NCI-H1105 treated with DMSO at 0.1 percent for 48 hours (cell line): ENCODE results near the gene DSCAM.

Experiments used
- DNase-seq: peaks from one replicate; lab custom pipeline; 2025; lab: John Stamatoyannopoulos, UW

Gene DSCAM

DNA sequence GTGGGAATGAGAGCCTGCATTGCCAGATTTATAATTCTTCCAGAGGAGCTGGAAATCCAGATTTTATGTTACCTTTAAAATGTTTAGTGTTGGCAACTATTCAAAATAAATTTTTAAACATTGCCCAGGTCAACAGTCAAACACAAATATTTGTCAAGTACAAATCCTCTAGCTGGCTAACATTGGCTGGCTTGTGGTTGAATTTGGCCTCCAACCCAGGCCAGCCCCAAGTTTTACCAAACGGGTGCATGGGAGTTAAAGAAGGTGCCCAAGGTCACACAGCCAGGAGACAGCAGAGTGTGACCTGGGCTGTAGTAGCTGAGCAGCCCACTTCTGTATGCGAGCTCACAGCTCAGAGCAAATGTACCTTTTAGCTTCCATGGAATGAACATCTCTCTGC is 240.6 kb downstream of the DSCAM start:
- DNase-seq, result no peak

GRCh38 chr21:40605094-40605493 is 241.9 kb downstream of the DSCAM start:
- DNase-seq, result no peak

- no peak for DNase-seq
Observed at GRCh38 chr21:40603774-40604173, 243.2 kb downstream of the DSCAM start.

DNA sequence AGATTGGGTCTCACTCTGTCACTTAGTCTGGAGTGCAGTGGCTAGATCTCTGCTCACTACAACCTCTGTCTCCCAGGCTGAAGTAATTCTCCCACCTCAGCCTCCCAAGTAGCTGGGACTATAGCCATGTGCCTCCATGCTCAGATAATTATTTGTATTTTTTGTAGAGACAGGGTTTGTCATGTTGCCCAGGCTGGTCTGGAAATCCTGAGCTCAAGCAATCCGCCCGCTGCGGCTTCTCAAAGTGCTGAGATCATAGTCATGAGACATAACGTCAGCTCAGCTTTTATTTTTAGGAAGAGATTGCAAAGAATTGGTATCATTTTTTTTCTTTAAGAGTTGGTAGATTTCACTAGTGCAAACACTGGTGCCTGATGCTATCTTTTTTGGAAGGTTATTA is 244.9 kb downstream of the DSCAM start:
- DNase-seq, result no peak

DNA sequence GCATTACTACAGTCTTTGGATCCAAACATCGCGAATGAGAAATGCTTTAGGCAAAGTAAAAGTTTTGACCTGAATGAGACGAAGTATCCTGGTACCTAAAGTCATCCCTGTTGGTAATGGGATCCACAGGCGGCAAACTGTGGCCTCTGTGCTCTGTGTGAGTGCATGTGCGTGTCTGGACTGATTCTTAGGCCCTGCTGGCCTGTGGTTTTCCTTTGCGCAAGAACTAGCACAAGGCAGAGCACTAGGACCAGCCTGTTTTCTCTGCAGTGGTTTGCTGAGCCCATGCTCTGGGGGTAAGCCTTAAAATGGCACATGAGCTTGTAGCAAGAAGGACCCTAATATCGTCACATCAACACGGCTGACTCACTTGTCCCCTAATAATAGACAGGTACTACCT is 251.2 kb downstream of the DSCAM start:
- DNase-seq, result no peak

DNA sequence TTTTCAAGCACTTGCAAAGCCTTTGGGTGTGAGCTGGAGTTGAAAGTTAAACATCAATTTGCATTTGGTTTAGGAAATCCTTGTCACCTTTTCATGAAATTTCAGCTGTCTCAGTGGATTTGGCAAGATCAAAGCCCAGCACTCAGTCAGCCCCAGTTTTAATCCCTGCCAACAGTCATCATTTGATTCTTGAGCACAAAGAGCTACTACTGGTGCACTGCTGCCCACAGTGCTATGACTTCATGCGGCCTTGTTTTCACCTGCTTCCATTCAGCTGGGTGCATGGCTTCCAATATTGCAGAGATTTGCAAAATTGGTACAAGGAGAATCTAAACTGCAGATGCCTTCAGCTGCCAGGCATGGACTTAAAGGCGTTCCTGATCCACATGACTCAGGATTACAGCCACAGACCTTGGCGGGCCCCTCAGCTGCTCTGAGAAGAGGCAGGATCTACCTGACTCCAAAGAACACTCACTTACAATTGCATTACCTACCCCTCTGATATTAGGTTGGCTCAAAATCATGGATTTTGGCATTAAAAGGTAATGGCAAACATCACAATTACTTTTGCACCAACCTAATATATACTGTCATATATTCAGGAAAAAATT is 259.1 kb downstream of the DSCAM start:
- no peak for DNase-seq

DNA sequence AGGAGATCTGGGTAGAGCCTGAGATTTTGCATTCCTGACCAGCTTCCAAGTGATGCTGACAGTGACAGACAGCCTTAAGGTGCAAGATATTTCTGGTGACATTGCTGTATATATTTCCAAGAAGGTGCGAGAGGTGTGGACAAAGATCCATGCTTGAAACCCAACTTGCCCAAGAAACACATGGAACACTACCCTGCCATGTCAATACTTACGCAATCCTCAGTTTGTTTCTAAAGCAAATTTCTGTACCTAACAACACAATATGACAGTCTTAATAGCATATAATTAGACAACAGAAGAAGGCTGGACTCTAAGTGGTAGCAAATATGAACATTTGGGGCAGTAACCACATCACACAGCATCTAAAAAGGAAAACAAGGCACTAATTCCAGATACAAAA is 260.4 kb downstream of the DSCAM start:
- DNase-seq, result no peak

DNA sequence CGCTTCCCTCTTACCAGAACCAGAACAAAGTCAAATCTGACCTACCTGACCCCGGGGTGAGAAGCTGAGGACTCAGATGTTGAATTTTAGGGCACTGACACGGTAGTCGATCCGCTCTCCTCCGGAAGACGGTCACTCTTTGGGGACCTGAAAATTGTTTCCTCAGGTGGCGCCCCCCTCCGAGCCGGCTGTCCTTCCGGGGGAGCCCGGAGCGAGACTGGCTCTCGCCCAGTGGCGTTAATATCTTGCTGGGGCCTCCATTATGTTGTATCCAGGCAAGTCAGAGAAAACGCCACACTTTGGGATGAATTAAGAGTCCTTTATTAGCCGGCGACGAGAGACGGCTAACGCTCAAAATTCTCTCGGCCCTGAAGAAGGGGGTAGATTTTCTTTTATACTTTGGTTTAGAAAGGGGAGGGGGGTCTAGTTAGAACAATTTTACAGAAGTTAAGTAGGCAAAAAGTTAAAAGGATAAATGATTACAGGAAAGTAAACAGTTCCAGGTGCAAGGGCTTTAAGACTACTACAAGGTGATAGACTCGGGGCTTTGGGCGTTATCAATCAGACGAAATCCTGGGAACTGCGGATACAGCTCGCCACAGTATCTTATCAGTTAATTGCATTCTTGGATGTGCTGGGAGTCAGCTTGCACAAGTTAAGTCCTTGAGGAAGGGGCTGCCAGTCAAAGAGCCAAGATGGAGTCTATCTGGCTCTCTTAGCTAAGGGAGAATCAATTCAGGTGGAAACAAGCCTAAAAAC is 269.5 kb downstream of the DSCAM start:
- DNase-seq, result no peak

GRCh38 chr21:40575976-40576375 is 271.0 kb downstream of the DSCAM start:
- no peak for DNase-seq

DNA sequence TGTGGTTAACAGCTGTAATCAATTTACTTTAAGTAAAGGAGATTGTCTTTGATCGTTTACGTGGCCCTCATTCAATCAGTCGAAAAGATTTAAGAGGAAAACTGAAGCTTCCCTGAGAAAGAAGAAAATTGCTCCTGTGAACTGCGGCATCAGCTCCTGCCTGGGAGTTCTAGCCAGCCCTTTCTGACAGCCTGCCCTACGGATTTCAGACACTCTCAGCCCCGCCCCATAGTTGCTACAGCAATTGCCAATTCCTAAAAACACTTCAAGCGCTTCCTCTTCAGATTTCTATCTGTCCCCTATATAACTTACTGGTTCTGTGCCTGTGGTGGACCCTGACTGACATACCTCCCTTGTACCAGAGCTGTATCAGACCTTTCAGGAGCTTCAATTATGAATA is 277.6 kb downstream of the DSCAM start:
- DNase-seq, result no peak

GRCh38 chr21:40568807-40569206 is 278.2 kb downstream of the DSCAM start:
- no peak for DNase-seq

DNA sequence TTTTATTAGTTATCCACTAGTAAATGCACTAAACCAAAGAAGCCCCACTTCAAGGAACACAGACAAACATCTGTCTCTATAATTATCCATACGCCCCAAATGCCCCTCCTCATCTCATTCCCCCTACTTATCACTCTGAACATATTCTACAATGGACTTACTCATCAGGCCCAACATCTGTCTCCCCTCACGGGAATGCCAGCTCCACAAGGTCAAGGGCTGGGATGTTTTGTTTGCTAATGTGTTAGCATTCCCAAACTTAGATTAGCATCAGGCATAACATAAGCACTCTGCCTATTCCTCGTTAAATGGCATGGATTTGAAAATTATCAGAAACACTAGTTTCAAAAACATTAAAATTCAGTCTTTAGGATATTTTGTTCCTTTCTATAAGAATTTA is 279.5 kb downstream of the DSCAM start:
- DNase-seq, result no peak

- no peak for DNase-seq
Observed at GRCh38 chr21:40566486-40566885, 280.5 kb downstream of the DSCAM start.

GRCh38 chr21:40564318-40564717 is 282.6 kb downstream of the DSCAM start:
- DNase-seq, result no peak

GRCh38 chr21:40563900-40564299 is 283.1 kb downstream of the DSCAM start:
- DNase-seq, result no peak

DNA sequence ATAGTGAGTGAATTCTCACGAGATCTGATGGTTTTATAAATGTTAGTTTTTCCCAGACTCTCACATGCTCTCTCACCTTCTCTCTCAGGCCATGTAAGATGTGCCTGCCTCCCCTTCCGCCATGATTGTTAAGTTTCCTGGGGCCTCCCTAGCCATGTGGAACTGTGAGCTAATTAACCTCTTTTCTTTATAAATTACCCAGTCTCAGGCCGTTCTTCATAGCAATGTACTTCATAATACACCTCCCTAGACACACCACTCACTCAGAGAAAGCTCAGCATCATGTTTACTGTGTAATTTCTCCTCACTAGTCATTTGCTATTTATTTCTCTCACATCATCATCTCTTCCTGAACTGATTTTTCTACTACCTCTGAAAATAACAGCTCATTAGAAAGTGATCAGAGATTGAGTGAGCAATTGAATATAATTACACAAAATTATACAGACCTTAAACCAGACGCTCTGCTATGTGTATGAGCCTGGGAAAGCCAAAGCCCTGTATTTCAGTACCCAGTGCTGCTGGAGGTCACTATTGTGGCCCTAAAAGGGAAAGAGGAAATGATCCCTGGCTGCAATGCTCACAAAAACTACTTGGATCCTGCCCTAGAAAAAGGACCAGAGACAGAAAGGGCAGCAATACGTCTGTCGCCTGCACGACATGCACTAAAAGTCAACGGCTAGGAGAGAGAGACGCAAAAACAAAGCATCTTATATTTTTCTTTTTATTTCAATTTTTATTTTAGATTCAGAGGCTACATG is 284.5 kb downstream of the DSCAM start:
- DNase-seq, result peak; percentile 35

GRCh38 chr21:40556442-40556968 is 290.5 kb downstream of the DSCAM start:
- DNase-seq, result no peak

DNA sequence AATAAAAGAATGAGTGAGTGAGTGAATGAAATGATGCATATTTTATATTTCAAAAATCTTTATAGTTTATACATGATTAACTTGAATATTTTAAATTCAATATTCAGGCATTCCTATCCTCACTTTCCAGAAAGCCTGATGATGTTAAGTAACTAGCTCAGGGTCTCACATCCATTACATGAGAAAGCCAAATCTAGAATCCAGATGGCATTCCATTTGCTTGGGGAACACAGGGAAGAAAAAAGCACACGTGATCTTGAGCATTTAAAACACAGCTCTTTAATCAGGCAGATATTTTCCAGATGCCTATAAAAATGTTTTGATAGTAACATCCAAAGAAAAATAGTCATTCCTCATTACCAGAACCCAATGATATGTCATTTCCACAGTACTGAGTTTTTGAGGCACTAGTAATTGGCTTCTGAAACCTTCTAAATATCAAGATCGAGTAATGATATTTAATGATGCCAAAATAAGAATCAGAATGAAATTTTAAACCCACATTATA is 291.9 kb downstream of the DSCAM start:
- no peak for DNase-seq

DNA sequence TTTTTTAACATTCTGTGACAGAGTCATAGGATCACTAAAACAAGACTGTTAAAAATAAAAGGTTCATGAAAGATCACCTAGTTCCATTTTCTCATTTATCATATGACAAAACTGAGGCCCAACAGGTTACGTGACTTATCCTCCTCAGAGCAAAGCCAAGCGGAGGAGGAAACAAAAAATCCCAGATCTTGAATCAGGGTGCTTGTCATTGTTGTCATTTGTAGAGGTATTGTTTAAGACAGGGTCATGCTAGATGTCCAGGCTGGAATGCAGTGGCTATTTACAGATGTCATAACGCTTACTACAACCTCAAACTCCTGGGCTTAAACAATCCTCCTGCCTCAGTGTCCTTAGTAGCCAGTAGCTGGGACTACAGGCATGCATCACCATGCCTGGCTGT is 293.2 kb downstream of the DSCAM start:
- DNase-seq, result no peak

DNA sequence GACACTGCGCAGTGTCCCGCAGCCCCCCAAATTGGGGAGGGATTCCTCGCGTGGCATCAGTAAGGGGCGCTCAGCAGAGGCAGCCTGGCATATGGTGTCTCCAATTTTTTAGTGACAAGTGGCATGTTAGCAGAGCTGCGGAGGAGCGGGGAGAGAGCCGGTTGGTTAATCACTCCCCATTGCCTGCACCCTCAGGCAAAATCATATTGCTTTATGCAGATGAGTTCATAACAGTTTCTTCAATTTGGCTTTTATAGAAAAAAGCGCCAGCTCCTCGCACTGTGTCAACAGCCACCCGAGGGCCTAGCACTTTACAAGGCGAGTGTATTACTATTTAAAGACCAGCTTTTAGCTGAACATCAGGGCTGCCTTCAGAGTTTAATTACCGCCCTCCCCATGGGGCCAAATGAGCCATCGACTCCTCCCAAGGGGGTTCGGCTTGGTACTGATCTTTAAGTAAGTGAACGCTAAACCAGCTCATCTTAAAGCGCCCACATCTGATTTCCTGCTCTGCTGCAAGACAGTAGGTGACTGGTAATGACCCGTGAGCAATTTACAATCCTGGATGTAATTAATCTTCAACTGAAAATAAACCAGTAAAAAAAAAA is 298.9 kb downstream of the DSCAM start:
- peak; percentile 31 for DNase-seq

DNA sequence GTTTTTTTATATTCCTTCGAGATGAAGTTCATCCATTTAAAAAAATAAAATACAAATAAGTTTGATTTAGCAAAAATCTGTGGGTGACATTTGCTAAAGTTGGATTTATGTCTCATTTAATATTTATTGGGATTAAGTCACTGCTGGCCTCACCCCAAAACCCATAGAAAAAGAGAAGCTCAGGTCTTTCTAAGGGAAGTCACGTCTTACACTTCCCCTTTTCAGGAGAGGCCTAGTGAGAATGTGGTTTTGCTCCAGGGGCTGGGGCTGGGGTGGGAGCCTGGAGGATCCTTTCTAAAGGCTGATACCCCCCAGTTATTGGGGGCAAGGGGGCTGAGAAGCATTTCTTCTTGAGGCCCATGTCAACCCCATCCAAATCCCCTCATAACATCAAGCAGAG is 300.3 kb downstream of the DSCAM start:
- DNase-seq, result no peak

DNA sequence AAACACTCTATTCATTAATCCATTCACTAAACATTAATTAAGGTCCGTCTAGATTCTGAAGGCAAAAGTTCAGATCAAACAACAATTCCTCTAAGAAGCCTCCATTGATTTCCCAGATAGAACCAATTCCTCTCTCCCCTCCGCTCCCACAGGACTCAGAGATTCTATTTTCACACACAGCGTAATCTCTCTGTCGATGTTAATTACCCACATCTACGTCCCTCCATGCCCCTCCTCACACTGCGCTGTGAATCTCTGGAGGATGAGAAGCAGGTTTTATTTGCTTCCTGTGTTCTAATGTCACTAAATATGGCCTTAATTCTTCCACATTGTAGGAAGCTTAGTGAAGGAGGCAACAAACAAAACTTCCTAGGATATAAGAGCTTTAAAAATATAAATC is 306.7 kb downstream of the DSCAM start:
- DNase-seq, result no peak
